Stimulated activated CD4-positive, alpha-beta T cell treated with anti-CD3 and anti-CD28 coated beads, Interleukin-4, amount 100 ng/mL, for 24 hours (primary cell): ENCODE results near the gene ZIC1.

Source experiments
- DNase-seq: peaks from one replicate; pipeline ENCODE4 v3.0.0-alpha.2; 2020

Gene ZIC1

GRCh38 chr3:147411815-147412241 lies 2.7 kb downstream of the ZIC1 start:
- no peak for DNase-seq

GRCh38 chr3:147412261-147412916 lies 3.2 kb downstream of the ZIC1 start:
- DNase-seq, result no peak

- no peak for DNase-seq
Measured at GRCh38 chr3:147412917-147413685, 3.9 kb downstream of the ZIC1 start.

GRCh38 chr3:147413686-147414389 lies 4.7 kb downstream of the ZIC1 start:
- DNase-seq, result no peak

- no peak for DNase-seq
Measured at GRCh38 chr3:147414390-147415138, 5.4 kb downstream of the ZIC1 start.

GRCh38 chr3:147415286-147415685 lies 6.1 kb downstream of the ZIC1 start:
- no peak for DNase-seq

GRCh38 chr3:147415874-147416273 lies 6.7 kb downstream of the ZIC1 start:
- DNase-seq, result no peak

- no peak for DNase-seq
Measured at GRCh38 chr3:147416931-147417330, 7.8 kb downstream of the ZIC1 start.

GRCh38 chr3:147417551-147418295 lies 8.6 kb downstream of the ZIC1 start:
- DNase-seq, result no peak

- DNase-seq, result no peak
Measured at GRCh38 chr3:147418371-147418781, 9.2 kb downstream of the ZIC1 start.

- no peak for DNase-seq
Measured at GRCh38 chr3:147418808-147419701, 9.9 kb downstream of the ZIC1 start.

GRCh38 chr3:147419781-147420224 lies 10.6 kb downstream of the ZIC1 start:
- DNase-seq, result no peak

- DNase-seq, result no peak
Measured at GRCh38 chr3:147420353-147421183, 11.4 kb downstream of the ZIC1 start.

- no peak for DNase-seq
Measured at GRCh38 chr3:147421184-147421912, 12.2 kb downstream of the ZIC1 start.

- no peak for DNase-seq
Measured at GRCh38 chr3:147422196-147422595, 13.0 kb downstream of the ZIC1 start.

GRCh38 chr3:147422601-147423536 lies 13.7 kb downstream of the ZIC1 start:
- DNase-seq, result no peak

GRCh38 chr3:147423537-147423797 lies 14.3 kb downstream of the ZIC1 start:
- no peak for DNase-seq

- no peak for DNase-seq
Measured at GRCh38 chr3:147423798-147424580, 14.8 kb downstream of the ZIC1 start.
